Measurements from ENCODE around the gene CHST12. TPM values are rescaled to one million over a fixed set of nuclear protein-coding genes. Genes with fewer than 3 reads are reported as not detected.

The CHST12 gene
- total RNA-seq, 1 donor from 2014 or later = 22.4 TPM

- Mint-ChIP-seq H3K27ac (no peak overlapping the region), H3K36me3 (no peaks in the 10 kb centered on the region), H3K27me3 (no peaks in the 10 kb centered on the region), H3K4me3 (no peak overlapping the region), H3K4me1 (ENCODE audit: unreplicated experiment) (peaks cover 21% of the 10 kb centered on the region), H3K9me3 (no peaks in the 10 kb centered on the region)
- TF ChIP-seq CTCF (conservative IDR thresholded peaks at IDR 0.05) = no peak
- no peak for DNase-seq (ENCODE audit: extremely low spot score, unreplicated experiment)
These were observed 93.0 kb downstream of the CHST12 start for GRCh38 chr7:2496375-2496774.

- DNase-seq (ENCODE audit: extremely low spot score, unreplicated experiment) = no peak
- no peaks in the 10 kb centered on the region for H3K27me3 Mint-ChIP-seq
- TF ChIP-seq CTCF (conservative IDR thresholded peaks at IDR 0.05) = no peak
- no peaks in the 10 kb centered on the region for H3K36me3 Mint-ChIP-seq
- no peaks in the 10 kb centered on the region for H3K9me3 Mint-ChIP-seq
- no peak overlapping the region for H3K4me3 Mint-ChIP-seq
- no peak overlapping the region for H3K27ac Mint-ChIP-seq
- peaks cover 21% of the 10 kb centered on the region for H3K4me1 Mint-ChIP-seq (ENCODE audit: unreplicated experiment)
These were observed 93.7 kb downstream of the CHST12 start for GRCh38 chr7:2497065-2497464.

- Mint-ChIP-seq H3K27ac (no peak overlapping the region), H3K4me1 (ENCODE audit: unreplicated experiment) (peaks cover 21% of the 10 kb centered on the region), H3K9me3 (no peaks in the 10 kb centered on the region), H3K4me3 (no peak overlapping the region), H3K36me3 (no peaks in the 10 kb centered on the region), H3K27me3 (no peaks in the 10 kb centered on the region)
- TF ChIP-seq CTCF (conservative IDR thresholded peaks at IDR 0.05) = no peak
- DNase-seq (ENCODE audit: extremely low spot score, unreplicated experiment) = no peak
These were observed 94.3 kb downstream of the CHST12 start for GRCh38 chr7:2497500-2498336.

Other genes starting within 250 kb of the CHST12 start
- gene MAD1L1, start 170.7 kb upstream of the CHST12 start, total RNA-seq (ENCODE audit: low replicate concordance) = 32.0 and 40.7 TPM in 2 replicates
- 29.3 and 35.3 TPM in 2 replicates for gene MRM2, start 161.4 kb upstream of the CHST12 start, total RNA-seq (ENCODE audit: low replicate concordance)
- 25.1 and 32.2 TPM in 2 replicates for gene NUDT1, start 161.4 kb upstream of the CHST12 start, total RNA-seq (ENCODE audit: low replicate concordance)
- gene SNX8, start 89.2 kb upstream of the CHST12 start, total RNA-seq (ENCODE audit: low replicate concordance) = 29.1 and 40.6 TPM in 2 replicates
- 178 and 183 TPM in 2 replicates for gene EIF3B, start 48.8 kb upstream of the CHST12 start, total RNA-seq (ENCODE audit: low replicate concordance)
- not detected in 2 replicates for gene GRIFIN, start 72.8 kb downstream of the CHST12 start, total RNA-seq (ENCODE audit: low replicate concordance)
- 5.0 and 15.3 TPM in 2 replicates for gene LFNG, start 116.2 kb downstream of the CHST12 start, total RNA-seq (ENCODE audit: low replicate concordance)
- 25.2 and 40.3 TPM in 2 replicates for gene BRAT1, start 151.9 kb downstream of the CHST12 start, total RNA-seq (ENCODE audit: low replicate concordance)
- gene IQCE, start 155.4 kb downstream of the CHST12 start, total RNA-seq (ENCODE audit: low replicate concordance) = 25.7 and 35.2 TPM in 2 replicates
- 124 and 166 TPM in 2 replicates for gene TTYH3, start 228.4 kb downstream of the CHST12 start, total RNA-seq (ENCODE audit: low replicate concordance)